GM19328 (cell line): Measurements from ENCODE around the gene MEAF6.

ENCODE experiments used
- ATAC-seq: cut with Tn5 transposase; IDR thresholded peaks from one replicate; pipeline ENCODE4 v1.9.1; 2021; ENCODE audit warnings: mild to moderate bottlenecking, moderate library complexity; ENCODE audit not compliant: unreplicated experiment

MEAF6 gene

GRCh38 chr1:37485902-37486679 is 28.5 kb downstream of the MEAF6 start:
- ATAC-seq, result no peak

- no peak for ATAC-seq
Observed at GRCh38 chr1:37484325-37485051, 30.1 kb downstream of the MEAF6 start.

GRCh38 chr1:37483785-37484184 is 30.8 kb downstream of the MEAF6 start:
- ATAC-seq, result no peak

- no peak for ATAC-seq
Observed at GRCh38 chr1:37482796-37483744, 31.5 kb downstream of the MEAF6 start.

GRCh38 chr1:37482004-37482785 is 32.4 kb downstream of the MEAF6 start:
- ATAC-seq, result no peak

- no peak for ATAC-seq
Observed at GRCh38 chr1:37481289-37482003, 33.1 kb downstream of the MEAF6 start.

- no peak for ATAC-seq
Observed at GRCh38 chr1:37480581-37481288, 33.8 kb downstream of the MEAF6 start.

- no peak for ATAC-seq
Observed at GRCh38 chr1:37480125-37480466, 34.5 kb downstream of the MEAF6 start.

GRCh38 chr1:37479255-37480124 is 35.1 kb downstream of the MEAF6 start:
- no peak for ATAC-seq

GRCh38 chr1:37478890-37479254 is 35.7 kb downstream of the MEAF6 start:
- ATAC-seq, result no peak

- no peak for ATAC-seq
Observed at GRCh38 chr1:37478451-37478881, 36.1 kb downstream of the MEAF6 start.

- ATAC-seq, result no peak
Observed at GRCh38 chr1:37477946-37478345, 36.6 kb downstream of the MEAF6 start.

- no peak for ATAC-seq
Observed at GRCh38 chr1:37477198-37477931, 37.2 kb downstream of the MEAF6 start.

- no peak for ATAC-seq
Observed at GRCh38 chr1:37476460-37477197, 37.9 kb downstream of the MEAF6 start.

GRCh38 chr1:37476087-37476452 is 38.5 kb downstream of the MEAF6 start:
- ATAC-seq, result no peak

GRCh38 chr1:37475380-37476086 is 39.0 kb downstream of the MEAF6 start:
- ATAC-seq, result no peak
